ENCODE measurements around the gene TRIB2.

GRCh38 chr2:12741380-12741779 is 24.6 kb downstream of the TRIB2 start:
- no peak for TF ChIP-seq CTCF (conservative IDR thresholded peaks at IDR 0.05; ENCODE audit: low read depth, low read length)
- no peak for TF ChIP-seq EZH2 (IDR thresholded peaks at IDR 0.05; ENCODE audit: borderline replicate concordance, low read depth, low read length, poor library complexity, severe bottlenecking)
